IPS-NIHi7 (cell line): ENCODE measurements around the gene SLC22A13.
"Not testable (repeated sequence)": the region's sequence is repeated elsewhere in the genome, so short reads cannot be mapped to it uniquely, and the experiment has no call there.

Experiments used
- DNase-seq: peaks from one replicate; pipeline ENCODE4 v3.0.0; 2012; ENCODE audit warnings: mixed read lengths; ENCODE audit errors: extremely low spot score

Gene SLC22A13

GRCh38 chr3:38265604-38266307 lies at the start of gene SLC22A13:
TSS of gene SLC22A13 (plus strand) at chr3:38265812. CDS start at chr3:38265861, 49 bp downstream.
- DNase-seq: no peak

- no peak for DNase-seq
These were observed 45.9 kb upstream of the SLC22A13 start for GRCh38 chr3:38219609-38220197.

GRCh38 chr3:38221005-38221404 lies 44.6 kb upstream of the SLC22A13 start:
- no peak for DNase-seq

GRCh38 chr3:38222032-38222634 lies 43.5 kb upstream of the SLC22A13 start:
- DNase-seq: no peak

- DNase-seq: no peak
These were observed 41.3 kb upstream of the SLC22A13 start for GRCh38 chr3:38224357-38224756.

- DNase-seq: no peak
These were observed 39.3 kb upstream of the SLC22A13 start for GRCh38 chr3:38226273-38226672.

- no peak for DNase-seq
These were observed 37.6 kb upstream of the SLC22A13 start for GRCh38 chr3:38227989-38228388.

GRCh38 chr3:38229036-38229435 lies 36.6 kb upstream of the SLC22A13 start:
- DNase-seq: no peak

- no peak for DNase-seq
These were observed 32.9 kb upstream of the SLC22A13 start for GRCh38 chr3:38232701-38233100.

GRCh38 chr3:38235466-38235865 lies 30.1 kb upstream of the SLC22A13 start:
- DNase-seq: no peak

- DNase-seq: no peak
These were observed 27.1 kb upstream of the SLC22A13 start for GRCh38 chr3:38238416-38239008.

GRCh38 chr3:38242812-38243211 lies 22.8 kb upstream of the SLC22A13 start:
- DNase-seq: not testable (repeated sequence)

GRCh38 chr3:38245930-38246329 lies 19.7 kb upstream of the SLC22A13 start:
- DNase-seq: no peak

- no peak for DNase-seq
These were observed 18.1 kb upstream of the SLC22A13 start for GRCh38 chr3:38247366-38248035.

GRCh38 chr3:38250198-38250597 lies 15.4 kb upstream of the SLC22A13 start:
- DNase-seq: no peak

GRCh38 chr3:38251197-38251596 lies 14.4 kb upstream of the SLC22A13 start:
- no peak for DNase-seq

GRCh38 chr3:38253704-38254103 lies 11.9 kb upstream of the SLC22A13 start:
- no peak for DNase-seq

- no peak for DNase-seq
These were observed 10.7 kb upstream of the SLC22A13 start for GRCh38 chr3:38254872-38255271.

GRCh38 chr3:38255627-38256026 lies 10.0 kb upstream of the SLC22A13 start:
- no peak for DNase-seq

- no peak for DNase-seq
These were observed 8.0 kb upstream of the SLC22A13 start for GRCh38 chr3:38257583-38257982.

- no peak for DNase-seq
These were observed 5.1 kb upstream of the SLC22A13 start for GRCh38 chr3:38260474-38260873.

- no peak for DNase-seq
These were observed 1.2 kb upstream of the SLC22A13 start for GRCh38 chr3:38264353-38264771.
